Middle frontal gyrus (tissue), 1 donor: Measurements from ENCODE around the gene CHD6.

Experiments used
- DNase-seq: peaks from one replicate; pipeline ENCODE4 v3.0.0-alpha.2; 2015; ENCODE audit warnings: low spot score; ENCODE audit errors: extremely low spot score

CHD6 gene

DNA sequence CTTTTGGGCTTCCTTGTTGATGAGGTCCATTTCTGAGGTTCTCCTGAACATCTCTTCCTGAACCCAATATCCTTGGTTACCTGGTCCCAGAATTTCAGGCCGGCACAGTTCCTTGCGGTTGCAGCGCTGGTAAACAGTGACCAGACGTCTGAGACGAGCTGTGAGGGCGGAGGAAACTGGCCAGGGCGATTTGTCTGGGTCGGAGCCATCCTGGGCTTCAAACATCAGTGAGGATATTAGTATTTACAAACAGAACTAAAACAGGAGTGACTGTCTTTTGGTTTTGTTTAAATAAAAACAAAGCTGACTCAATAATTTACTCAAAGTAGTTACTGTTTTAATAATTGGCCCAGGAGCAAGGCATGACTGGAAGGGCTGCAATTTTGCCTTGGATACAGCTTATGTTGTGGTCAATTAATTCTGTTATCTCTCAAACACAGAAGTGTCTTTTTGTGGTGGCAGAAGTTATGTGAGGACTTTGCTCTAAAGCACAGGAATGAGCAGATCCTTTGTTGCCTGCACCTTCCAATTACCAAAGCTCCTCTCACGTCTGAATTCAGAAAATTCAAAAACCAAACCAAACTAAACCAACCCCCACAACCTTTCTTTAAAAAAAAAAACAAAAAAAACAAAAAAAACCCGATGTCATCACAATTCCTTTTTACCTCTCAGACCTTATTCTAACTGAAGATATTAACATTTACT is 192.8 kb downstream of the CHD6 start:
- DNase-seq = no peak

DNA sequence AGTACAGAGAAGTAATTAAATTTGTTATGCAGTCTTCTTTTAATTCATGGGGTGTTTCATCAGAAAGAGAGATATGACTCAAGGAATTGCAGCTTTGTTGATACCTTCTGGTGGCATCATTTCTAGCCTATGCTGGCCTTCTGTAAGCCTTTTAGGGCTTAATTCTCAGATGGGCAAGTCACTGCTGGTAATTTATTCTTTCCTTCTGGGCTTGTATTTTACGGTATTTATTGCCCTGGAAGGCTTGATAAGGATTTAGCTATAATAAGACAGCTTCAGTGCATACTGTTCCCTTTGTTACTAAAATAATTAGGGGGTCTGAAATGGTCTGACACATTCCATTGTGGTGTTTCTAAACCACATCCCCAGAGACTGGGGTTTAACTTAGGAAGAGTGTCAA is 193.6 kb downstream of the CHD6 start:
- DNase-seq = no peak

- no peak for DNase-seq
Measured at GRCh38 chr20:41424011-41424410, 194.2 kb downstream of the CHD6 start.

DNA sequence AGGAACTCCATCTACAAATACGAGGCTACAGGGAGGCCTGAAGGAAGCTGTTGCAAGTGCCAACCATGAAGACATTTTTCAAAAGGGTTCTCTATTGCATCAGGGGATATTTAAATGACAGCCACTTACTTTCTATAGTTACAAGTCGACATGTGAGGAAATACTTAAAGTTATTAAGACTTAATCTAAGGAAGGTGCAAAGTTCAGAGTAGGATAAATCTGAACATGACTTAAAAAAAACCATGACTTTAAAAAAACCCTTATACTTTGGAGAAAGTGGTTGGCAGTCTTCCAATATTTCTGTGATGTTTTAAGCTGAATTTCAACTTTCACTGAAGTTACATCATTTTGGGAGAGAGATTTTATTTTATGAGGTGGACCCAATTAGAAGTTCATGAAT is 195.2 kb downstream of the CHD6 start:
- no peak for DNase-seq

GRCh38 chr20:41418739-41419293 is 199.4 kb downstream of the CHD6 start:
- no peak for DNase-seq

DNA sequence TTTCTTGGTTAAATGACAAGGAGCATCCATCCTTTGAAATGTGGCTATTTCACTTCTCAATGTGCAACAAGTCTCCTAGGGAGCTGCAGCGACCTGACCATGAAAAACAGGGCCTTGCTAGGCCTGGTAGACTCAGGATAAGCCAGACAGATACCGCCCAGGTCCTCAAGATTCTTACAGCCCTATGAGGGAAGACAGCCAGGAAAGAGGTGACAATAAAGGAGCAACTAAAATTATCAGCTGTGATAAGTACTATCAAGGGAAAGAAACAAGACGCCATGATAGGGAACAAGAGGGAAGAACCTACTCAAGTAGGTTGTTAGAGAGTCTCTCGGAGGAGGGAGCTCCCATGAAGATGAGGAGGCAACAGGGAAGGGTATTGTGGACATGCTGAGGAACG is 200.1 kb downstream of the CHD6 start:
- DNase-seq = no peak

DNA sequence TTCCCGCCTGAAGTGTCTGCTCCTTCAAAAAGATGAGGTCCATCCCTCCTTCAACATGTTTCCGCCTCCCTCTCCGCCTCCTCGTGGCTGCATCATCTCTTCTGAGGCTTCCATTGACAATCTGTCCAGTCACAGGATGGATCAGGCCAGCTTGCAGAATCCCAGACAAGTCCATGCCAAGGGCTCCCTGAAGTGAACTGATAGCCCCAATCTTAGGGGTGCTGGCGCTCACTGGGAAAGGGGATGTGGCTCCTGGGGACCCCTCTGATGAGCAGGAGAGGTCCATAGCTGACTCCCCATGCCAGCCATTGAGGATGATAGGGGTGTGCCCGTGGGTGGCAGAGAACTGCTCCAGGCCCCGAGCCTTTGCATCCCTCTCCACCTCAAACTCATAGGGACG is 203.0 kb downstream of the CHD6 start:
- DNase-seq = no peak

- no peak for DNase-seq
Measured at GRCh38 chr20:41413169-41413568, 205.0 kb downstream of the CHD6 start.

GRCh38 chr20:41412324-41413120 is 205.7 kb downstream of the CHD6 start:
- DNase-seq = no peak

DNA sequence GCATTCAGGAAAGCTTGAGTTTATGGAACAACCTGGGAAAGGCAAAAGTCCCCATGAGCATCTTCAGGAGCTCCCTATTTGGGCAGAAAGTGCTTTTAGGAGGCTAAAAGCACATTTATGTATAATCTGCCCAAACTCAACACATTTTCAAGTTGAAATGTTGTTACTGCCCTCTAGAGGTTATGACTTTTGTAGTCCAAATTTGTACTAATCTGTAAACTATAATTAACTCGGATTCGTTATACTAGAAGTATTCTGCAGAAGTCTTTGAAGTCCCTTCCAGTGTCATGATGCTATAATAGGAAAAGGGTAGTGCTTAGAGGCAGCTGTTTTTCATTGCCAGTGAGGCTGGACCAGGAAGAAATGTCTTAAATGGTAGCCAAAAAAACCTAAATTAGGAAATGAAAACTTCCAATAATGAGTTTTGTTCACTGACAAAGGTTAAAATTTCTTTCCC is 206.8 kb downstream of the CHD6 start:
- peak; percentile 33 for DNase-seq

DNA sequence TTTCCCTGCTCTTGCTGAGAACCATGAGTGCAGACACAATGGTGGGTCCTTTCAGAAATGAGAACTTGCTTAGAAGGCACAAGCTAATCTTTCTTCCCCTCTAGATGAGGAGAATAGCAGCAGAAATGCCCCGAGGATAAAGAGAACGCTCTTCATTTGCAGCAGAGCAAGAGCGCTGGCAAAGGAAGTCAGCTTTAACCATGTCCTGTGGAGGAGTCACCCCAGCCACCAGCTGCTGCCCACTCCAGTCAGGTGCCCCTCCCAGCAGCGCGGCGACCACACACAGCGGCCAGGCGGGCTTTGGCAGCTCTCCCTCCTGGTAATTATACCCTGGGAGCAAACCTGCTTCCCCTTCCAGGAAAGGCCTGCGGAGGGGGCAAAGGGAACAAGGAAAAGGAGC is 209.2 kb downstream of the CHD6 start:
- no peak for DNase-seq

DNA sequence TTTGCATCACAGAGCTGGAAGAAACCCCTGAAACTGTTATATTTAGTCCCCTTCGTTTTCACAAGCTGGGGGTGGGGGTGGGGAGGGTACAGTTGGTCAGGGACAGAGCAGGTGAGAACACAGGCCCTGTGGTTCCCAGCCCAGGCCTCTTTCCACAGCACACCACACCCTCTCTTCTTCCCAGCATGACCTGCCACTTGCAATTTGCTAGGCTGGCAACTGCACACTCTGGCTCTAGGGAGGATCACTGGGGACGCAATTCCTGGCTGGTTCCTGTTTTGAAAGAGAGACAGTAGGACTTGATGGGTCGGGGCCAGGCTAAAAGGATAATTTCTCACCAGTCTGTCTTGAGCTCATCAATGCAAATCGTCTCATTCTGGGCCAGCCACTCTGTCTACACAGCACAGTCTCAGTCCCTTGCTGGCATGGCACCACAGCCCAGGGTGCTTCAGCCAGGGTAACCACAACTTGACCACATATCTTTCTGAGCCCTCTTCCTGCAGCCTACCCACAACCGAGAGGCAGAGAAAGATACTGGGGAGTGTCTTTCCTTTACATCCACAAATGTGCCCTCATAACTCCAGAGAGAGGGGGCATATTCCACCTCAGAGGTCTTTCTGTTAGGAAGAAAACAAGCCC is 209.9 kb downstream of the CHD6 start:
- no peak for DNase-seq

GRCh38 chr20:41407607-41408006 is 210.6 kb downstream of the CHD6 start:
- no peak for DNase-seq

- DNase-seq = no peak
Measured at GRCh38 chr20:41406896-41407444, 211.2 kb downstream of the CHD6 start.

- DNase-seq = no peak
Measured at GRCh38 chr20:41406353-41406752, 211.8 kb downstream of the CHD6 start.

DNA sequence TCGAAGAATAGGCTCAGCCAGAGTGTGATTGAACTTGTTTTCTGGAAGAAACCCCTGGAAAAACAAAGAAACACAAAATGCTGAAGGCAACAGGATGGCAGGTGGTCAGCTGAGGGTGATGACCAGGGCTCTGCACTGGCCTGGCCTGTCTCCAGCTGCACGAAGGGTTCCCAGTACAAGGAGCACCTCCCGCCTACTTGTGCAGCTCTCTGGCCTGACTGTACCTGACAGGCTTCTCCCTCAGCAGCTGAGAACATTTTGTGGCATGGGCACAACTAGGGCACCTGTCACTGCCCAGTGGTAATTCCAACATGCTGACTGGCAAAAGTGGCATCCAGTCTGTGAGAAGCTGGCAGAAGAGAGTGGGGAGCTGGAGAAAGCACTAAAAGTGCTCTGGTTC is 212.7 kb downstream of the CHD6 start:
- no peak for DNase-seq

- DNase-seq = no peak
Measured at GRCh38 chr20:41403604-41404003, 214.6 kb downstream of the CHD6 start.

DNA sequence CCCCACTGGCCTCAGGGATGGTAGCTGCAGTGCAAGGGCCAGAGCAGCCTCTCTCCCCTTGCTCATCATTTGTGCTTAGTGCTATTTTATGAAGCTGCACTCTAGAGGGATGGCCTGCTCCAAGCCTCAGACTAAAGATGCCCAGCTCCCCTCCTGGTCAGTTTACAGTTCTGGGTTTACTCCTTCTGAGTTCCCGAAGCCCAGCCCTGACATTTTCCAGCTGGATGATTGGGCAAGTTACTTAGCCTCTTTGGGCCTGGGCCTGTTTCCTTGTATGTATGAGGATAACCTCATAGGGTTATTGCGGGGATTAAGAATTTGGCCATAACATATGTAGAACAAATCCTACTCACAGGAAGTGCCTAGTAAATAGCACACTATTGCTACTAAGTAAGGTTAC is 219.8 kb downstream of the CHD6 start:
- no peak for DNase-seq

- no peak for DNase-seq
Measured at GRCh38 chr20:41395667-41396664, 222.2 kb downstream of the CHD6 start.

GRCh38 chr20:41394931-41395666 is 223.1 kb downstream of the CHD6 start:
- DNase-seq = no peak
